ENCODE data around the gene OR3A1. TPM values are rescaled to one million over a fixed set of nuclear protein-coding genes. Genes with fewer than 3 reads are reported as not detected.
"Not testable (repeated sequence)": the region's sequence is repeated elsewhere in the genome, so short reads cannot be mapped to it uniquely, and the experiment has no call there.

The OR3A1 gene
- total RNA-seq: not detected
- 0 to 0.15 reads per million in 2 donors for total RNA-seq

GRCh38 chr17:3298260-3298659, at the start of gene OR3A1:
Gene OR3A1, minus strand, starts transcription at chr17:3298360. Its CDS starts 5,778 bp downstream, at chr17:3292582.
- Mint-ChIP-seq H3K27ac (no peak within 1 kb of the TSS), H3K27me3 (peaks cover 31% of the 10 kb centered on the region), H3K4me3 (no peak within 1 kb of the TSS), H3K36me3 (ENCODE audit: low read depth) (peaks cover 2% of the 10 kb centered on the region), H3K4me1 (no peaks in the 10 kb centered on the region)
- ATAC-seq (no peak), DNase-seq (no peak)
- H3K9me3 ChIP-seq (ENCODE audit: control insufficient read depth, low read length, poor library complexity, severe bottlenecking): no peaks in the 10 kb centered on the region

- not testable (repeated sequence) for H3K9me3 ChIP-seq (ENCODE audit: control insufficient read depth, low read length, poor library complexity, severe bottlenecking); H3K4me1 Mint-ChIP-seq; ATAC-seq; H3K36me3 Mint-ChIP-seq (ENCODE audit: low read depth); H3K27me3 Mint-ChIP-seq; H3K4me3 Mint-ChIP-seq; DNase-seq; H3K27ac Mint-ChIP-seq
Observed at GRCh38 chr17:3342782-3343181, 44.6 kb upstream of the OR3A1 start.

GRCh38 chr17:3335876-3336275, 37.7 kb upstream of the OR3A1 start:
- DNase-seq (no peak), ATAC-seq (no peak)
- Mint-ChIP-seq H3K4me3 (no peak overlapping the region), H3K4me1 (no peaks in the 10 kb centered on the region), H3K36me3 (ENCODE audit: low read depth) (no peaks in the 10 kb centered on the region), H3K27ac (no peak overlapping the region), H3K27me3 (peaks cover 14% of the 10 kb centered on the region)
- H3K9me3 ChIP-seq (ENCODE audit: control insufficient read depth, low read length, poor library complexity, severe bottlenecking): no peaks in the 10 kb centered on the region

- peaks cover 16% of the 10 kb centered on the region for H3K27me3 Mint-ChIP-seq
- peaks cover 2% of the 10 kb centered on the region for H3K4me1 Mint-ChIP-seq
- DNase-seq: no peak
- H3K27ac Mint-ChIP-seq: no peak overlapping the region
- no peaks in the 10 kb centered on the region for H3K9me3 ChIP-seq (ENCODE audit: control insufficient read depth, low read length, poor library complexity, severe bottlenecking)
- no peak overlapping the region for H3K4me3 Mint-ChIP-seq
- no peak for ATAC-seq
- no peaks in the 10 kb centered on the region for H3K36me3 Mint-ChIP-seq (ENCODE audit: low read depth)
Observed at GRCh38 chr17:3318336-3318735, 20.2 kb upstream of the OR3A1 start.

GRCh38 chr17:3316836-3317235, 18.7 kb upstream of the OR3A1 start:
- H3K4me1 Mint-ChIP-seq: peaks cover 2% of the 10 kb centered on the region
- H3K9me3 ChIP-seq (ENCODE audit: control insufficient read depth, low read length, poor library complexity, severe bottlenecking): no peaks in the 10 kb centered on the region
- no peaks in the 10 kb centered on the region for H3K36me3 Mint-ChIP-seq (ENCODE audit: low read depth)
- no peak for ATAC-seq
- peaks cover 17% of the 10 kb centered on the region for H3K27me3 Mint-ChIP-seq
- no peak overlapping the region for H3K27ac Mint-ChIP-seq
- no peak for DNase-seq
- H3K4me3 Mint-ChIP-seq: no peak overlapping the region

GRCh38 chr17:3308603-3309002, 10.4 kb upstream of the OR3A1 start:
- no peaks in the 10 kb centered on the region for H3K9me3 ChIP-seq (ENCODE audit: control insufficient read depth, low read length, poor library complexity, severe bottlenecking)
- Mint-ChIP-seq H3K4me3 (no peak overlapping the region), H3K4me1 (peaks cover 3% of the 10 kb centered on the region), H3K27me3 (peaks cover 36% of the 10 kb centered on the region), H3K36me3 (ENCODE audit: low read depth) (no peaks in the 10 kb centered on the region), H3K27ac (no peak overlapping the region)
- DNase-seq (no peak), ATAC-seq (no peak)

GRCh38 chr17:3295632-3296031, 2.5 kb downstream of the OR3A1 start:
- H3K4me3 Mint-ChIP-seq: no peak overlapping the region
- DNase-seq (no peak), ATAC-seq (no peak)
- H3K36me3 Mint-ChIP-seq (ENCODE audit: low read depth): peaks cover 2% of the 10 kb centered on the region
- no peaks in the 10 kb centered on the region for H3K4me1 Mint-ChIP-seq
- H3K9me3 ChIP-seq (ENCODE audit: control insufficient read depth, low read length, poor library complexity, severe bottlenecking): no peaks in the 10 kb centered on the region
- no peak overlapping the region for H3K27ac Mint-ChIP-seq
- peaks cover 38% of the 10 kb centered on the region for H3K27me3 Mint-ChIP-seq

GRCh38 chr17:3293548-3293947, 4.6 kb downstream of the OR3A1 start:
- not testable (repeated sequence) for H3K27ac Mint-ChIP-seq; H3K36me3 Mint-ChIP-seq (ENCODE audit: low read depth); H3K4me3 Mint-ChIP-seq; ATAC-seq; H3K9me3 ChIP-seq (ENCODE audit: control insufficient read depth, low read length, poor library complexity, severe bottlenecking); H3K4me1 Mint-ChIP-seq; DNase-seq
- H3K27me3 Mint-ChIP-seq: peaks cover 54% of the 10 kb centered on the region

GRCh38 chr17:3282901-3283300, 15.3 kb downstream of the OR3A1 start:
- no peaks in the 10 kb centered on the region for H3K9me3 ChIP-seq (ENCODE audit: control insufficient read depth, low read length, poor library complexity, severe bottlenecking)
- H3K27ac Mint-ChIP-seq: no peak overlapping the region
- peaks cover 20% of the 10 kb centered on the region for H3K27me3 Mint-ChIP-seq
- peaks cover 4% of the 10 kb centered on the region for H3K36me3 Mint-ChIP-seq (ENCODE audit: low read depth)
- ATAC-seq (no peak), DNase-seq (no peak)
- H3K4me3 Mint-ChIP-seq: no peak overlapping the region
- H3K4me1 Mint-ChIP-seq: peaks cover 4% of the 10 kb centered on the region

GRCh38 chr17:3276126-3276525, 22.0 kb downstream of the OR3A1 start:
- ATAC-seq (no peak), DNase-seq (no peak)
- no peaks in the 10 kb centered on the region for H3K9me3 ChIP-seq (ENCODE audit: control insufficient read depth, low read length, poor library complexity, severe bottlenecking)
- no peak overlapping the region for H3K4me3 Mint-ChIP-seq
- no peaks in the 10 kb centered on the region for H3K36me3 Mint-ChIP-seq (ENCODE audit: low read depth)
- no peaks in the 10 kb centered on the region for H3K4me1 Mint-ChIP-seq
- no peak overlapping the region for H3K27ac Mint-ChIP-seq
- peaks cover 19% of the 10 kb centered on the region for H3K27me3 Mint-ChIP-seq

GRCh38 chr17:3271072-3271848, 26.9 kb downstream of the OR3A1 start:
- no peaks in the 10 kb centered on the region for H3K9me3 ChIP-seq (ENCODE audit: control insufficient read depth, low read length, poor library complexity, severe bottlenecking)
- Mint-ChIP-seq H3K27ac (no peak overlapping the region), H3K4me3 (no peak overlapping the region), H3K36me3 (ENCODE audit: low read depth) (peaks cover 3% of the 10 kb centered on the region), H3K4me1 (no peaks in the 10 kb centered on the region), H3K27me3 (peaks cover 6% of the 10 kb centered on the region)
- DNase-seq (no peak), ATAC-seq (no peak)

GRCh38 chr17:3260600-3260999, 37.6 kb downstream of the OR3A1 start:
- H3K4me3 Mint-ChIP-seq: no peak overlapping the region
- peaks cover 3% of the 10 kb centered on the region for H3K4me1 Mint-ChIP-seq
- no peaks in the 10 kb centered on the region for H3K36me3 Mint-ChIP-seq (ENCODE audit: low read depth)
- no peak overlapping the region for H3K27ac Mint-ChIP-seq
- no peaks in the 10 kb centered on the region for H3K9me3 ChIP-seq (ENCODE audit: control insufficient read depth, low read length, poor library complexity, severe bottlenecking)
- H3K27me3 Mint-ChIP-seq: peaks cover 28% of the 10 kb centered on the region
- ATAC-seq (no peak), DNase-seq (no peak)

- ATAC-seq (no peak), DNase-seq (no peak)
- no peaks in the 10 kb centered on the region for H3K9me3 ChIP-seq (ENCODE audit: control insufficient read depth, low read length, poor library complexity, severe bottlenecking)
- H3K27ac Mint-ChIP-seq: no peak overlapping the region
- H3K4me1 Mint-ChIP-seq: peaks cover 3% of the 10 kb centered on the region
- peaks cover 27% of the 10 kb centered on the region for H3K27me3 Mint-ChIP-seq
- no peaks in the 10 kb centered on the region for H3K36me3 Mint-ChIP-seq (ENCODE audit: low read depth)
- no peak overlapping the region for H3K4me3 Mint-ChIP-seq
Observed at GRCh38 chr17:3260163-3260562, 38.0 kb downstream of the OR3A1 start.

- DNase-seq (no peak), ATAC-seq (no peak)
- H3K27me3 Mint-ChIP-seq: peaks cover 14% of the 10 kb centered on the region
- H3K36me3 Mint-ChIP-seq (ENCODE audit: low read depth): no peaks in the 10 kb centered on the region
- H3K27ac Mint-ChIP-seq: no peak overlapping the region
- no peaks in the 10 kb centered on the region for H3K9me3 ChIP-seq (ENCODE audit: control insufficient read depth, low read length, poor library complexity, severe bottlenecking)
- peaks cover 3% of the 10 kb centered on the region for H3K4me1 Mint-ChIP-seq
- no peak overlapping the region for H3K4me3 Mint-ChIP-seq
Observed at GRCh38 chr17:3256575-3256974, 41.6 kb downstream of the OR3A1 start.
